HepG2 (cell line): ENCODE data around the gene QSER1. TPM values are rescaled to one million over a fixed set of nuclear protein-coding genes. Genes with fewer than 3 reads are reported as not detected.

Experiments used
- KDM5A ChIP-seq: fragments of 200-600 bp; sonication (generic); IDR thresholded peaks from 2 replicates; pipeline ENCODE4 v1.7.0; 2018; ENCODE audit warnings: antibody characterized with exemption, mild to moderate bottlenecking, low read length, borderline replicate concordance
- NFIB ChIP-seq: sonication (generic); formaldehyde crosslinking; IDR thresholded peaks from 2 replicates; pipeline ENCODE4 v1.9.0; 2021; ENCODE audit warnings: missing genetic modification reagents, mild to moderate bottlenecking, borderline replicate concordance
- NFIC ChIP-seq: IDR thresholded peaks from 2 replicates; pipeline ENCODE4 v1.6.1; 2012; ENCODE audit warnings: mild to moderate bottlenecking, low read length, inconsistent platforms
- RCOR2 ChIP-seq: IDR thresholded peaks from 2 replicates; pipeline ENCODE4 v1.6.1; 2016; ENCODE audit warnings: missing biosample characterization, missing genetic modification reagents
- RFXAP ChIP-seq: sonication (generic); formaldehyde crosslinking; IDR thresholded peaks from 2 replicates; pipeline ENCODE4 v1.4.0; 2020; ENCODE audit warnings: missing genetic modification reagents, borderline replicate concordance
- SSRP1 ChIP-seq: IDR thresholded peaks from 2 replicates; pipeline ENCODE4 v1.6.1; 2016; ENCODE audit warnings: control low read depth
- ZBTB7A ChIP-seq: sonication (generic); formaldehyde crosslinking; IDR thresholded peaks from 2 replicates; pipeline ENCODE4 v1.8.0; 2022; ENCODE audit warnings: mild to moderate bottlenecking, missing genetic modification reagents
- ZNF225 ChIP-seq: sonication (generic); formaldehyde crosslinking; IDR thresholded peaks from 2 replicates; pipeline ENCODE4 v1.4.0; 2020; ENCODE audit warnings: mild to moderate bottlenecking, missing genetic modification reagents
- ZNF234 ChIP-seq: sonication (generic); formaldehyde crosslinking; conservative IDR thresholded peaks from 2 replicates; pipeline ENCODE4 v1.5.1; 2020; ENCODE audit warnings: mild to moderate bottlenecking, missing genetic modification reagents
- ZNF34 ChIP-seq: sonication (generic); formaldehyde crosslinking; IDR thresholded peaks from 2 replicates; pipeline ENCODE4 v1.4.0; 2020; ENCODE audit warnings: mild to moderate bottlenecking, missing genetic modification reagents, borderline replicate concordance
- ZSCAN31 ChIP-seq: sonication (generic); formaldehyde crosslinking; IDR thresholded peaks from 2 replicates; pipeline ENCODE4 v1.5.0; 2020; ENCODE audit warnings: low read depth, mild to moderate bottlenecking, missing genetic modification reagents
- polyA plus RNA-seq, 8 experiments: library from polyadenylated mRNA; depleted of rRNA in 3 of 8; stranded (reverse) in 7 of 8; unstranded in 1 of 8; fragments of >200 nt; fragmentation: Illumina TruSeq in 4 of 8; extraction: Trizol in 4 of 8; gene quantifications; 2 replicates each; pipeline versions ENCODE4 v1.2.1 to v1.2.3, GENCODE V29; 2011 to 2016; ENCODE audit warnings: low read depth in 4 of 8, missing spikeins in 1 of 8, mixed read lengths in 1 of 8; ENCODE audit not compliant: insufficient read depth in 1 of 8
- total RNA-seq, 5 experiments: library from RNA; depleted of rRNA; stranded (reverse); fragments of >200 nt; fragmentation: Illumina TruSeq; extraction: Trizol; gene quantifications; 2 replicates each; pipeline ENCODE4 v1.2.3, GENCODE V29; 2016; ENCODE audit warnings: low read depth in 1 of 5
- TF ChIP-seq, protein P1 (sequence below): sonication (generic); formaldehyde crosslinking; IDR thresholded peaks from 2 replicates; pipeline ENCODE4 v1.8.0; 2023; ENCODE audit warnings: mild to moderate bottlenecking, missing genetic modification reagents
- TF ChIP-seq, protein P2 (sequence below): sonication (generic); formaldehyde crosslinking; IDR thresholded peaks from 2 replicates; pipeline ENCODE4 v1.5.1; 2020; ENCODE audit warnings: mild to moderate bottlenecking, moderate library complexity, missing genetic modification reagents
- TF ChIP-seq, protein P3 (sequence below): sonication (generic); formaldehyde crosslinking; IDR thresholded peaks from 2 replicates; pipeline ENCODE4 v1.5.1; 2020; ENCODE audit warnings: missing genetic modification reagents, mild to moderate bottlenecking, borderline replicate concordance
- TF ChIP-seq, protein P4 (sequence below): sonication (generic); formaldehyde crosslinking; IDR thresholded peaks from 2 replicates; pipeline ENCODE4 v1.9.0; 2021; ENCODE audit warnings: missing genetic modification reagents, mild to moderate bottlenecking, borderline replicate concordance

The QSER1 gene
- total and polyA plus RNA-seq, 2 of the 13 experiments (the other 11 are each of a cell fraction or from before 2014, with no cell fraction given), result 8.9 to 17.3 TPM

DNA sequence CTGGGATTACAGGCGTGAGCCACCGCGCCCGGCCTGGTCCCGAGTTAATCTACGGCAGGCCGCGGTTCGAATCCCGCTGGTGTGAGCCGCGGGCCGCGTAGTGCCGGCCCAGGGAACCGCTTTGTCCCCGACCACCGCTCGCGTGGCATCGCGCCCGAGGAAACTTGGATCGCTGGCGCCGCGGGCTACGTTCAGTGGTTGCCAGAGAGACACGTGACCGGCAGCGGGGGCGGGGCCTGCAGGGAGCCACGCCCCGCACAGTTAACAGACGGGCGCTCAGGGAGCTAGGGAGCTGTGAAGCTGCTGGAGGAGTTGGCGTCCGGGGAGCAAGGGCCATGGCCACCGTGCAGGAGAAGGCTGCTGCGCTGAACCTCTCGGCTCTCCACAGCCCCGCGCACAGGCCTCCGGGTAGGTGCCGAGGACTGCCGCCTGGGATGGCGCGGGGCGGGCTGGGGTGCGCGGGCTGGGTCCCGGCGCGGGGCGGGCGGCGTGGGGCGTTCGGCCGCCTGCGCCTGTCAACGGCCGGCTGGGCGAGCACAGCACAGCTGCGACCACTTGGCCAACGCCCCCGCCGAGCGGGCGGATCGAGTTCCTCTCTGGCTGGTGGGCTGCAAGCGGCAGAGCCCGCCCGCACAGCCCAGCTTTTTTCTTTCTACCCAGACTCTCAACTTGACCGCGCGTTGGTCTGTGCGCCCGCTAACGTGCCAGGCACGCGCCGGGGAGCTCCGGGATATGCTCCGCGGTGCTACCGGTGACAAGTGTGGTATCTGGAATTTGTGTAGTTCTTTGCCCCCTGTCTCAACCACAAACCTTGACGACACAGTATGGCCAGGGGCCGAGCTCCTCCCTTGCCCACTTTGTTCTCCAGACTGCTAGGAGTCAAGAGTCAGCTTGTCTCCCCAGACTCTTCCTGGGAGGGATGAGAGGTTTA lies 123.3 kb downstream of the QSER1 start, which contains the start of gene DEPDC7 (continued):
- TF ChIP-seq, protein P1, sequence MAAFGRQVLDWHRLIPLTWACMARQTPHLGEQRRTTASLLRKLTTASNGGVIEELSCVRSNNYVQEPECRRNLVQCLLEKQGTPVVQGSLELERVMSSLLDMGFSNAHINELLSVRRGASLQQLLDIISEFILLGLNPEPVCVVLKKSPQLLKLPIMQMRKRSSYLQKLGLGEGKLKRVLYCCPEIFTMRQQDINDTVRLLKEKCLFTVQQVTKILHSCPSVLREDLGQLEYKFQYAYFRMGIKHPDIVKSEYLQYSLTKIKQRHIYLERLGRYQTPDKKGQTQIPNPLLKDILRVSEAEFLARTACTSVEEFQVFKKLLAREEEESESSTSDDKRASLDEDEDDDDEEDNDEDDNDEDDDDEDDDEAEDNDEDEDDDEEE (CRISPR knock-in tag), result peak; percentile 75
- TF ChIP-seq KDM5A (no peak), NFIB (no peak), RFXAP (no peak; the same call in 1 of the 2 replicates), ZSCAN31 (peak; percentile 69; the same call in 1 of the 2 replicates), ZBTB7A (CRISPR knock-in tag) (no peak), SSRP1 (CRISPR knock-in tag) (no peak), ZNF234 (0 out of 2 replicates have a peak, but pooled peaks have one; percentile 31), RCOR2 (peak; percentile 89), NFIC (peak; percentile 25; the same call in 1 of the 2 replicates), ZNF34 (CRISPR knock-in tag) (peak; percentile 79; the same call in 1 of the 2 replicates), ZNF225 (CRISPR knock-in tag) (peak; percentile 39; the same call in 1 of the 2 replicates)
- TF ChIP-seq, protein P2, sequence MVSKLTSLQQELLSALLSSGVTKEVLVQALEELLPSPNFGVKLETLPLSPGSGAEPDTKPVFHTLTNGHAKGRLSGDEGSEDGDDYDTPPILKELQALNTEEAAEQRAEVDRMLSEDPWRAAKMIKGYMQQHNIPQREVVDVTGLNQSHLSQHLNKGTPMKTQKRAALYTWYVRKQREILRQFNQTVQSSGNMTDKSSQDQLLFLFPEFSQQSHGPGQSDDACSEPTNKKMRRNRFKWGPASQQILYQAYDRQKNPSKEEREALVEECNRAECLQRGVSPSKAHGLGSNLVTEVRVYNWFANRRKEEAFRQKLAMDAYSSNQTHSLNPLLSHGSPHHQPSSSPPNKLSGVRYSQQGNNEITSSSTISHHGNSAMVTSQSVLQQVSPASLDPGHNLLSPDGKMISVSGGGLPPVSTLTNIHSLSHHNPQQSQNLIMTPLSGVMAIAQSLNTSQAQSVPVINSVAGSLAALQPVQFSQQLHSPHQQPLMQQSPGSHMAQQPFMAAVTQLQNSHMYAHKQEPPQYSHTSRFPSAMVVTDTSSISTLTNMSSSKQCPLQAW (CRISPR knock-in tag), result peak; percentile 86
- TF ChIP-seq, protein P3, sequence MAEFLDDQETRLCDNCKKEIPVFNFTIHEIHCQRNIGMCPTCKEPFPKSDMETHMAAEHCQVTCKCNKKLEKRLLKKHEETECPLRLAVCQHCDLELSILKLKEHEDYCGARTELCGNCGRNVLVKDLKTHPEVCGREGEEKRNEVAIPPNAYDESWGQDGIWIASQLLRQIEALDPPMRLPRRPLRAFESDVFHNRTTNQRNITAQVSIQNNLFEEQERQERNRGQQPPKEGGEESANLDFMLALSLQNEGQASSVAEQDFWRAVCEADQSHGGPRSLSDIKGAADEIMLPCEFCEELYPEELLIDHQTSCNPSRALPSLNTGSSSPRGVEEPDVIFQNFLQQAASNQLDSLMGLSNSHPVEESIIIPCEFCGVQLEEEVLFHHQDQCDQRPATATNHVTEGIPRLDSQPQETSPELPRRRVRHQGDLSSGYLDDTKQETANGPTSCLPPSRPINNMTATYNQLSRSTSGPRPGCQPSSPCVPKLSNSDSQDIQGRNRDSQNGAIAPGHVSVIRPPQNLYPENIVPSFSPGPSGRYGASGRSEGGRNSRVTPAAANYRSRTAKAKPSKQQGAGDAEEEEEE (CRISPR knock-in tag), result no peak; the same call in 1 of the 2 replicates
- TF ChIP-seq, protein P4, sequence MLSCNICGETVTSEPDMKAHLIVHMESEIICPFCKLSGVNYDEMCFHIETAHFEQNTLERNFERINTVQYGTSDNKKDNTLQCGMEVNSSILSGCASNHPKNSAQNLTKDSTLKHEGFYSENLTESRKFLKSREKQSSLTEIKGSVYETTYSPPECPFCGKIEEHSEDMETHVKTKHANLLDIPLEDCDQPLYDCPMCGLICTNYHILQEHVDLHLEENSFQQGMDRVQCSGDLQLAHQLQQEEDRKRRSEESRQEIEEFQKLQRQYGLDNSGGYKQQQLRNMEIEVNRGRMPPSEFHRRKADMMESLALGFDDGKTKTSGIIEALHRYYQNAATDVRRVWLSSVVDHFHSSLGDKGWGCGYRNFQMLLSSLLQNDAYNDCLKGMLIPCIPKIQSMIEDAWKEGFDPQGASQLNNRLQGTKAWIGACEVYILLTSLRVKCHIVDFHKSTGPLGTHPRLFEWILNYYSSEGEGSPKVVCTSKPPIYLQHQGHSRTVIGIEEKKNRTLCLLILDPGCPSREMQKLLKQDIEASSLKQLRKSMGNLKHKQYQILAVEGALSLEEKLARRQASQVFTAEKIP (CRISPR knock-in tag), result no peak
